Astrocyte of the spinal cord (primary cell): ENCODE measurements around the gene RNF146.

Experiments used
- DNase-seq: peaks from one replicate; pipeline ENCODE4 v3.0.0; 2011; ENCODE audit warnings: low read depth, low spot score
- H3K4me3 ChIP-seq: 2 replicates; pipeline ENCODE4 v1.5.1; 2011; ENCODE audit warnings: low read depth, mild to moderate bottlenecking, low read length, moderate library complexity
- in situ Hi-C: cut with HindIII; loops from 2 replicates; pipeline ENCODE4 v1.10.0; 2017; ENCODE audit warnings: low sequenced_read_pairs
- TF ChIP-seq, protein P1 (sequence below): IDR thresholded peaks from 2 replicates; pipeline ENCODE4 v1.5.1; 2012; ENCODE audit warnings: low read depth, mild to moderate bottlenecking, low read length, inconsistent platforms

RNF146 gene

DNA sequence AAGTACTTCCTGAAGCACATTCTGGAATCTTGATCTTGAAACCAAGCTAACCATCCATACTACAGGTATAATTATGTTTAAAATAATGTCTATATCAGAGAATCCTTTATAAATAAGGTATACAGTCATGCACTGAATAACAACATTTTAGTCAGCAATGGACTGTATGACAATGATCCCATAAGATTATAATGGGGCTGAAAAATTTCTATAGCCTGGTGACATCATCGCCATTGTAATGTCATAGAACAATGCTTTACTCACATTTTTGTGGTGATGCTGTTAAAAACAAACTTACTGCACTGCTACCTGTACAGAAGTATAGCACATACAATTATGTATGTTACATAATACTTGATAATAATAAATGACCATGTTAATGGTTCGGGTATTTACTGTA, 31.8 kb downstream of the RNF146 start:
- in situ Hi-C loops, result no loop called here
- TF ChIP-seq, protein P1, sequence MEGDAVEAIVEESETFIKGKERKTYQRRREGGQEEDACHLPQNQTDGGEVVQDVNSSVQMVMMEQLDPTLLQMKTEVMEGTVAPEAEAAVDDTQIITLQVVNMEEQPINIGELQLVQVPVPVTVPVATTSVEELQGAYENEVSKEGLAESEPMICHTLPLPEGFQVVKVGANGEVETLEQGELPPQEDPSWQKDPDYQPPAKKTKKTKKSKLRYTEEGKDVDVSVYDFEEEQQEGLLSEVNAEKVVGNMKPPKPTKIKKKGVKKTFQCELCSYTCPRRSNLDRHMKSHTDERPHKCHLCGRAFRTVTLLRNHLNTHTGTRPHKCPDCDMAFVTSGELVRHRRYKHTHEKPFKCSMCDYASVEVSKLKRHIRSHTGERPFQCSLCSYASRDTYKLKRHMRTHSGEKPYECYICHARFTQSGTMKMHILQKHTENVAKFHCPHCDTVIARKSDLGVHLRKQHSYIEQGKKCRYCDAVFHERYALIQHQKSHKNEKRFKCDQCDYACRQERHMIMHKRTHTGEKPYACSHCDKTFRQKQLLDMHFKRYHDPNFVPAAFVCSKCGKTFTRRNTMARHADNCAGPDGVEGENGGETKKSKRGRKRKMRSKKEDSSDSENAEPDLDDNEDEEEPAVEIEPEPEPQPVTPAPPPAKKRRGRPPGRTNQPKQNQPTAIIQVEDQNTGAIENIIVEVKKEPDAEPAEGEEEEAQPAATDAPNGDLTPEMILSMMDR, result no peak
- H3K4me3 ChIP-seq, result no peak overlapping the region
- no peak for DNase-seq

DNA sequence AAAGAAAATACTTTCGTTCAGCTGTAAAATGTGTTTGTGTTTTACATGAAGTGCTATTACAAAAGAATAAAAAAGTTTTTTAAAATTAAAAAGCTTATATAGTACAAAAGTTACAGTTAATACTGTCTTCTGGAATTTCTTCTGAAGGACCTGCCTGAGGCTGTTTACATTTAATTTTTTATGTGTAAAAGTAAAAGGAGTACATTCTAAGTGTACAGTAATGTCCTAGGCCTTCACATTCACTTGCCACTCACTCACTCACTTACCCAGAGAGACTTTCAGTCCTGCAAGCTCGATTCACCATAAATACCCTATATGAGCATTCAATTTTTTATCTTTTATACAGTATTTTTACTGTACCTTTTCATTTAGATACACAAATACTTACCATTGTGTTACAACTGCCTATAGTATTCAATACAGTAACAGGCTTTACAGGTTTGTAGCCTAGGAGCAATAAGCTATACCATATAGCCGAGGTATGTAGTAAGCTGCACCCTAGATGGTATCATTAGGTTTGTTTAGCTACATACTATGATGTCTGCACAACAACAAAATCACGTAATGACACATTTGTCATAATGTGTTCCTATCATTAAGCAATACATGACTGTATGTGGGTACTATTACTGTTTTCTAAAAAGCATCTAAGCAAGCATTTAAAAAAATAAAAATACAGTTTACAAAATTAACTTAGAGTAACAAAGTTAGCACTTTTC, 33.0 kb downstream of the RNF146 start:
- DNase-seq, result no peak
- in situ Hi-C loops, result no loop called here
- no peak overlapping the region for H3K4me3 ChIP-seq
- TF ChIP-seq, protein P1, result no peak

DNA sequence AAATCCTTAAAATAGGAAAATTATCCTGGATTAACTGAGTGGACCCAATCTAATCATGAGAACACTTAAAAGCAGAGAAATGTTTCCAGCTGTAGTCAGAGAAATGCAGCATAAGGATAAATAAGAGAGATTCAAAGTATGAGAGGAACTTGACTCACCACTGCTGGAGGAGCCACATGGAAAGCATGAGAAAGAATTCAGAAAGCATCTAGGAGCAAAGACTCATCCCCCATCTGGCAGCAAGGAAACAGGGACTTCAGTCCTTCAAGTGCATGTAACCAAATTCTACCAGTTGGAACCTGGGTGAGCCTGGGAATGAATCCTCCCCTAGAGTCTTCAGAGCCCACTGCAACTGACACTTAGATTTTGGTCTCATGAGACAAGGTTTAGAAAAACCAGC, 33.7 kb downstream of the RNF146 start:
- in situ Hi-C loops, result no loop called here
- H3K4me3 ChIP-seq, result no peak overlapping the region
- TF ChIP-seq, protein P1, result no peak
- peak; percentile 83 for DNase-seq

DNA sequence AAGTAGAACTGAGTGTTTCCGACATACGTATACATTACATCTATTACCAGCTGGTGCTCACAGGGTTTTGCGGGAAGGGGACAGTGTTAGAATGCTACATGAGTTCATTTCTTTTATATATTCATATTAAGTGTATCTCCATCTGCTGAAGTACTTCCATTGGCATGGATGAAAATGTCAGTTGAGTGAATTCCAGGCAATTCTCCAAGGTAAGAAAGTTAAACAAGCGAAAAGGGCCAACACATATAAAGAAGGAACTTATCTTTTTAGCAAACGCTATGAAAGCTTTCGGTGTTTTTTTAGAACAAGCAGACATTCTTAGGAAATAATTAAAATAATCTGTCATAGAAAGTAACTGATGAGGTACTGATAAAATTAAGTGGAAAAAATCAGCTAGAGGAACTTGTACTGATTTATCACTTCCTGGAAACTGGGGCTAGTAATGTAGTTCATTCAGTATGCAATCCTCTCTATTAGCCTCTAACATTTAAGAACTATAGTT, 34.6 kb downstream of the RNF146 start:
- no peak overlapping the region for H3K4me3 ChIP-seq
- no peak for DNase-seq
- TF ChIP-seq, protein P1, result no peak
- in situ Hi-C loops, result no loop called here

DNA sequence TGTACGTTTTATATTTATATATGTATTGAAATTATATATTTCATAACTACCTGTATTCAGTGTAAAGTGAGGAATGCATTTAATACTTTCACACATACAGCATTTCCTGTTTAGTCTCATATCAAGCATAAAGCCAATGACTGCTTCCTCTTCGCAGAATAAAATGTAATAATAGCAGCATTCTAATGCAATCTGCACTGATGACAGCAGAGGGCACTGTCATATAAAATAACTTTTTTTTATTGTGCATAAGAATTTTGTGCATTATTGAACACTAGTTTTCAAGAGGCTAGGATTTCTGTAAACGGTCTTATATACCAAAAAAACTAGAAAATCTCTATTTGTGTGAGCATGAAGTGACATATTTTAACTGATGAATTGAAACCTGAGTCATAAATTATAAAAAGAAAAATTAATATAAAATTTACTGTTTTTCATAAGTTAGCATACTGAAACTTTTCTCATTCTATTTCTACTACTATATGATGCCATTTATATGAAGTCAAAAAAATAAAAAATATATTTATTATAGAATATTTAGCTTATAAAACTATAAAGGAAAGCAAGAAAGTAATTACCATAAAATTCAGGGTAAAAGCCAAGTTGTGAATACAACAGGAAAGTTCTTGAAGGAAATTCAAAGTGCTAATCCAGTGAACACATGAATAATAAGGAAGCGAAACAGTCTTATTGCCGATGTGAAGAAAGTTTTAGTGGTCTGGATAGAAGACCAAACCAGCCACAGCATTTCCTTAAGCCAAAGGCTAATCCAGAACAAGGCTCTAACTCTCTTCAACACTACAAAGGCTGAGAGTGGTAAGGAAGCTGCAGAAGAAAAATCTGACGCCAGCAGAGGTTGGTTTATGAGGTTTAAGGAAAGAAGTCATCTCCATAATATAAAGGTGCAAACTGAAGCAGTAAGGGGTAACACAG, 36.3 kb downstream of the RNF146 start:
- TF ChIP-seq, protein P1, result peak; percentile 63
- in situ Hi-C loops, result no loop called here
- peak; percentile 65 for DNase-seq
- no peak overlapping the region for H3K4me3 ChIP-seq

DNA sequence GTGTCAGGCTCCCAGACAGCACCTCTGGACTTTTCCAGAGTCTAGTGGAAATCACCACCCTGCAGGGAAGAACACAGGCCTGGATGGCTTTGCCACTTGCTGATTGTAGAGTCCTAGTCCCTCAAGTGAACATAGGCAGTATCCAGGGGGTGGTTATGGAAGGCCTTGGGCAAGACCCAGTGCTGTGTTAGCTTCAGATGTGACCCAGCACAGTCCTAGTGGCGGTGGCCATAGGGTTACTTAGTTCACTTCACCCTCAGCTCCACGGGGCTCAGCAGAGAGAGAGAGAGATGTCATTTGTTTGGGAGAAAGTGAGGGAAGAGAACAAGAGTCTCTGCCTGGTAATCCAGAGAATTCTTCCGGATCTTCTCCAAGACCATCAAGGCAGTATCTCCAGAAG, 37.3 kb downstream of the RNF146 start:
- in situ Hi-C loops, result no loop called here
- TF ChIP-seq, protein P1, result no peak
- H3K4me3 ChIP-seq, result no peak overlapping the region
- DNase-seq, result no peak
